Duodenal mucosa (tissue), 2 donors: ENCODE results near the gene KLRG1.

ENCODE experiments used
- H3K27ac ChIP-seq: one replicate; pipeline ENCODE4 v1.7.0; 2013; ENCODE audit warnings: low read depth, low read length
- H3K27me3 ChIP-seq, 2 donors: one replicate each; pipeline ENCODE4 v1.7.0; 2013; ENCODE audit warnings: low read length in 2 of 2, control low read depth in 1 of 2; ENCODE audit not compliant: insufficient read depth in 2 of 2, control insufficient read depth in 1 of 2
- H3K36me3 ChIP-seq, 2 donors: one replicate each; pipeline ENCODE4 v1.7.0; 2013; ENCODE audit warnings: low read length in 2 of 2, control low read depth in 1 of 2; ENCODE audit not compliant: insufficient read depth in 2 of 2, control insufficient read depth in 1 of 2
- H3K4me1 ChIP-seq, 2 donors: one replicate each; pipeline ENCODE4 v1.7.0; 2013; ENCODE audit warnings: low read length in 2 of 2, control low read depth in 1 of 2; ENCODE audit not compliant: insufficient read depth in 2 of 2, control insufficient read depth in 1 of 2
- H3K4me3 ChIP-seq, 2 donors: one replicate each; pipeline ENCODE4 v1.7.0; 2013; ENCODE audit warnings: low read length in 2 of 2, low read depth in 1 of 2
- H3K9ac ChIP-seq, 2 donors: one replicate each; pipeline ENCODE4 v1.7.0; 2013; ENCODE audit warnings: low read length in 2 of 2, low read depth in 1 of 2
- H3K9me3 ChIP-seq, 2 donors: one replicate each; pipeline ENCODE4 v1.7.0; 2013; ENCODE audit warnings: low read length in 2 of 2, control low read depth in 1 of 2; ENCODE audit not compliant: control insufficient read depth in 1 of 2

The KLRG1 gene

GRCh38 chr12:8951744-8952143, 37.6 kb upstream of the KLRG1 start:
- H3K9me3 ChIP-seq: no peaks in the 10 kb centered on the region
- peaks cover 12 to 14% of the 10 kb centered on the region in 2 donors for H3K4me1 ChIP-seq
- no peak overlapping the region for H3K27ac ChIP-seq
- no peaks in the 10 kb centered on the region for H3K27me3 ChIP-seq
- H3K36me3 ChIP-seq: no peaks in the 10 kb centered on the region
- H3K9ac ChIP-seq: no peak overlapping the region
- H3K4me3 ChIP-seq: no peak overlapping the region

GRCh38 chr12:8953773-8954402, 35.5 kb upstream of the KLRG1 start:
- Histone ChIP-seq H3K9me3 (no peaks in the 10 kb centered on the region), H3K27ac (no peak overlapping the region), H3K9ac (no peak overlapping the region), H3K4me3 (no peak overlapping the region), H3K27me3 (no peaks in the 10 kb centered on the region), H3K36me3 (no peaks in the 10 kb centered on the region), H3K4me1 (peaks cover 0 to under 1% of the 10 kb centered on the region in 2 donors)

- H3K9me3 ChIP-seq: no peaks in the 10 kb centered on the region
- no peaks in the 10 kb centered on the region for H3K4me1 ChIP-seq
- H3K36me3 ChIP-seq: no peaks in the 10 kb centered on the region
- no peak overlapping the region for H3K4me3 ChIP-seq
- H3K27ac ChIP-seq: no peak overlapping the region
- H3K9ac ChIP-seq: no peak overlapping the region
- H3K27me3 ChIP-seq: no peaks in the 10 kb centered on the region
These were observed 33.3 kb upstream of the KLRG1 start for GRCh38 chr12:8956073-8956472.

DNA sequence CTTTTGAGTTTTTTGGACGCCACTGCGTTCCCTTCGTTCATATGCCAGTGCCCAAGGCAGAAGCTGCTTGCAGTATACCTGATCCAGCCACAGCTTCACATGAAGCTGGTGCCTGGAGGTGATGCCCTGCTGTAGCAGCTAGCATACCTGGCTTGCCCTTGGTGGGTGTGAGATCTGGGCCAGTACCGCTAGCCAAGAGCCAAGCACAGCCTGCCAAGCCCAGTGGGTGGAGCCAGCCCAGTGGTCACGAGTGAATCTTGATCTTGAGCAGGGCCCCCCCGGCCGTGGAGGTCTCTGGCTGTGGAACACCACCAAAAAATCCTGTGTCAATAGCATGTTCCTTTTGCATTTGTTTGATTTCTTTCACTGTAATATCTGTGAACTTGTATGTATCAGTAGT, 32.6 kb upstream of the KLRG1 start:
- H3K4me3 ChIP-seq: no peak overlapping the region
- no peaks in the 10 kb centered on the region for H3K9me3 ChIP-seq
- H3K4me1 ChIP-seq: no peaks in the 10 kb centered on the region
- no peaks in the 10 kb centered on the region for H3K36me3 ChIP-seq
- no peak overlapping the region for H3K27ac ChIP-seq
- no peak overlapping the region for H3K9ac ChIP-seq
- no peaks in the 10 kb centered on the region for H3K27me3 ChIP-seq

- H3K27me3 ChIP-seq: no peaks in the 10 kb centered on the region
- H3K9ac ChIP-seq: no peak overlapping the region
- H3K9me3 ChIP-seq: no peaks in the 10 kb centered on the region
- no peaks in the 10 kb centered on the region for H3K36me3 ChIP-seq
- H3K4me3 ChIP-seq: no peak overlapping the region
- no peak overlapping the region for H3K27ac ChIP-seq
- no peaks in the 10 kb centered on the region for H3K4me1 ChIP-seq
These were observed 31.8 kb upstream of the KLRG1 start for GRCh38 chr12:8957561-8957960.

DNA sequence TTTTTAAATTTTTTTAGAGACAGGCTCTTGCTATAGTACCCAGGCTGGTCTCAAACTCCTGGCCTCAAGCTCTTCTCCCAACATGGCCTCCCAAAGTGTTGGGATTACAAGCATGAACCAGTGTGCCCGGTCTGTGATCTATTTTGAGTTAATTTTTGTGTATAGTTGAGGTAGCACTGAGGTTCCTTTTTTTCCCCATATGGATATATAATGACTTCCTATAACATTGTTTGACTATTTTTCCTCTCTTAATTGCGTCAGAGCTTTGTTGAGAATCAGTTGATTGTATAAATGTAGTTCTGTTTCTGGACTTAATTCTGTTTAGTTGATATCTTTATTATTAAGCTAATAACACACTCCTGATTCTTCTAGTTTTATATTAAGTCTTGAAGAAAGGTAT, 31.3 kb upstream of the KLRG1 start:
- Histone ChIP-seq H3K4me3 (no peak overlapping the region), H3K27me3 (no peaks in the 10 kb centered on the region), H3K9me3 (no peaks in the 10 kb centered on the region), H3K9ac (no peak overlapping the region), H3K4me1 (no peaks in the 10 kb centered on the region), H3K36me3 (no peaks in the 10 kb centered on the region), H3K27ac (no peak overlapping the region)

DNA sequence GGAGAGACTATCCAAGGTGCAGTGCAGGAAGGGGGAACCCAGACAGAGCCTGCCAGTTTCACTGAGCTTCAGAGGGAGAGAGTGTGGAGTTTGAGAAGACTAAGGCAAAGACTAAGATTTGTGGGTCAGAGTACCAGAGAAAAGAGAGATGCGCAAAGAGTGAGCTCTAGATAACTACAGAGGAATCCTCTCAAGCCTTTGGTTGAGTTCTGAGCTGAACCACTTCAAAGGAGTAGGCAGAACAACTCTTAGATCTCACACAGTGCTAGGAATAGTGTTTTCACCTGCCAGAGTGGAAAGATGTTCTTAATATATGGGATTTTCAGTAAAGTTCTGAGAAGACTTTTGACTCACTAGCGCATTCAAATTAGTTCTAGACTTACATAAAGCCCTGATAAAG, 29.2 kb upstream of the KLRG1 start:
- Histone ChIP-seq H3K36me3 (no peaks in the 10 kb centered on the region), H3K4me3 (no peak overlapping the region), H3K27ac (no peak overlapping the region), H3K9ac (no peak overlapping the region), H3K27me3 (no peaks in the 10 kb centered on the region), H3K9me3 (no peaks in the 10 kb centered on the region), H3K4me1 (no peaks in the 10 kb centered on the region)

DNA sequence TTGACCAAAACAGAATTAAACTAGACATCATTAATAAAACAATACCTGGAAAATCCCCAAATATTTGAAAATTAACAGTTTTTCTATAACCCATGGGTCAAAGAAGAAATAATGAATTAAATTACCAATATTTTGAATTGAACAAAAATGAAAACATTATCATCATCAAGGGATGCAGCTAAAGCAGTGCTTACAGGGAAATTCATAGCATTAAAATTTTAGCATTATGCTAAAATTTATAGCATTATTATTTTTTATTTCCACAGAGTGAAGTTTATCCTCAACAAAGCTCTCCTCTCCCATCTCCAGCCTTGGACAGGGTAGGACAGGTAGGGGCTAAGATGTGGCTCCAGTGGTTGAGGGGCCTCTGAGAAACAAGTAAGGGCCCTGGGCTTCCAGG, 20.6 kb upstream of the KLRG1 start:
- H3K4me1 ChIP-seq: no peaks in the 10 kb centered on the region
- H3K9ac ChIP-seq: no peak overlapping the region
- peaks cover 3 to 18% of the 10 kb centered on the region in 2 donors for H3K9me3 ChIP-seq
- H3K27me3 ChIP-seq: no peaks in the 10 kb centered on the region
- H3K27ac ChIP-seq: no peak overlapping the region
- H3K36me3 ChIP-seq: no peaks in the 10 kb centered on the region
- H3K4me3 ChIP-seq: no peak overlapping the region

DNA sequence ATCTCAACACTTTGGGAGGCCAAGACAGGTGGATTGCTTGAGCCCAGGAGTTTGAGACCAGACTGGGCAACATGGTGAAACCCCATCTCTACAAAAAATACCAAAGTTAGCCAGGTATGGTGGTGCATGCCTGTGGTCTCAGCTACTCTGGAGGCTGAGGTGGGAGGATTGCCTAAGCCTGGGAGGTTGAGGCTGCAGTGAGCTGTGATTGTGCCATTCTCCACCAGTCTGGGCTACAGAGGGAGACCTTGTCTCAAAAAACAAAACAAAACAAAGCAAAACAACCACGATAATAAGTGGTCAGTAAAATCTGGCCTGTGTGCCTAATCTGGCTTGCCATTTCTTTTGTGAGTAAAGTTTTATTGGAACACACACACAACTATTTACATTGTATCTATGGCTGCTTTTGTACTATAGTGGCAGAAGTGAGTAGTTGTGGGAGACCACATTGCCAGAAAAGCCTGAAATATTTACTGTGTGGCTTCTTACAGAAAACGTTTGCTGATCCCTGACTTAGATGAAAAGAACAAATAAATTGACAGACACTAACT, 19.4 kb upstream of the KLRG1 start:
- Histone ChIP-seq H3K27ac (no peak overlapping the region), H3K4me1 (no peaks in the 10 kb centered on the region), H3K36me3 (no peaks in the 10 kb centered on the region), H3K27me3 (no peaks in the 10 kb centered on the region), H3K9ac (no peak overlapping the region), H3K4me3 (no peak overlapping the region), H3K9me3 (peaks cover 3 to 18% of the 10 kb centered on the region in 2 donors)

DNA sequence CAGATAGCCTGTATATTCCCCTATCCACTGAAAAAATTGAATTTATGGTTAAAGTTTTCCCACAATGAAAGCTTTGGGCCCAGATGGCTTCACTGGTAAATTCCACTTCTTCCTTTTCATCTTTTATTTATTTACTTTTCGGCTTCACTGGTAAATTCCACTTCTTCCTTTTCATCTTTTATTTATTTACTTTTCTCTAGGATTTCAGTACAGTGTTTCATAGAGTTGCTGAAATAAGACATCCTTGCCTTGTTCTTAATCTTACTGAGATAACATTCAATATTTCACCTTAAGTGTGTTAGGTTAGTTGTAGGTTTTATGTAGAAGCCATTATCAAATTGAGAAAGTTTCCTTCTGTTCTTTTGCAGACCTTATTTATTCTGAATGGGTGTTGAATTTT, 18.9 kb upstream of the KLRG1 start:
- Histone ChIP-seq H3K9me3 (peaks cover 3 to 18% of the 10 kb centered on the region in 2 donors), H3K4me1 (no peaks in the 10 kb centered on the region), H3K4me3 (no peak overlapping the region), H3K36me3 (no peaks in the 10 kb centered on the region), H3K9ac (no peak overlapping the region), H3K27me3 (no peaks in the 10 kb centered on the region), H3K27ac (no peak overlapping the region)
